ENCODE results near the gene NMRK1. TPM values are rescaled to one million over a fixed set of nuclear protein-coding genes. Genes with fewer than 3 reads are reported as not detected.
A peak's percentile ranks its signal among the peaks of the same experiment; 100 is the strongest.

Gene NMRK1
- total RNA-seq, 1 donor from 2014 or later: 12.7 TPM

DNA sequence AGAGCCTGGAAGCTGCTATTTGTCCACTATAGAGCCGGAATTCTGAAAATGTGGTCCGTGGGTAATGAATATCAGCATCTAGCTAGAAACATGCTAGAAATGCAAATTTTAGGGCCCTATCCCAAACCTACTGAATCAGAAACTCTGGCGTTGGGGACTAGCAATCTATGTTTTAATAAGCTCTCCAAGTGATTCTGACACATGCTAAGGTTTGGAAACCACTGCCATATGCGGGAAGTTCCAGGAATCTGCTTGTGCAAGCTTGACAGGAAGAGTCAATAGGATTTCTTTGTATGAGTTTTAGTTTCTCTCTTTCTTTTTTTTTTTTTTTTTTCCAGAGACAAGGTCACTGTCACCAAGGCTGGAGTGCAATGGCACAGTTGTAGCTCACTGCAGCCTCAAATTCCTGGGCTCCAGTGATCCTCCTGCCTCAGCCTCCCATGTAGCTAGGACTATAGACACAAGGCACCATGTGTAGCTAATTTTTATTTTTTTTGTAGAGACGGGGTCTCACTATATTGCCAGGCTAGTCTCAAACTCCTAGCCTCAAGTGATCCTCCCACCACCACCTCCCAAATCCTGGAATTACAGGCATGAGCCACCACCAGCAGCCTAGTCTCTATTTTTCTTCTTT, 33.5 kb downstream of the NMRK1 start:
- DNase-seq: no peak

DNA sequence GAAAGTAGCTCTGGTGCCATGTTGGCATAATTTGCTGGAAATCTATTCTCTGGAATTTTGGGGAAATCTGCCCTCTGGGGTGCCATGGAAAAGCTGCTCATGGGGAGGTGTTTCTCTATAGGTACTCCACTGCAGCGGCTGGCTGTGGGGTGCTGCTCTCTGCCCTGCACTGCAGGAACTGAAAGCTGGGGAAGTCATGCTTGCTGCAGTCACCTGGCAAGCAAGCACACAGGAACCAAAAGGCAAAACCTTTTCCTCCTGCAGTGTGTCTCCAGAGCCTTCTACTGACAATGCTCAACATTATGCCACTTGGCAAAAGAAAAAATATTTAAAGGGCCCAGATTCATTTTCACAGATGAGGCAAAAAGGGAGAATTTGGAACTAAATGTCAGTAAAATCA, 34.1 kb downstream of the NMRK1 start:
- DNase-seq: no peak

DNA sequence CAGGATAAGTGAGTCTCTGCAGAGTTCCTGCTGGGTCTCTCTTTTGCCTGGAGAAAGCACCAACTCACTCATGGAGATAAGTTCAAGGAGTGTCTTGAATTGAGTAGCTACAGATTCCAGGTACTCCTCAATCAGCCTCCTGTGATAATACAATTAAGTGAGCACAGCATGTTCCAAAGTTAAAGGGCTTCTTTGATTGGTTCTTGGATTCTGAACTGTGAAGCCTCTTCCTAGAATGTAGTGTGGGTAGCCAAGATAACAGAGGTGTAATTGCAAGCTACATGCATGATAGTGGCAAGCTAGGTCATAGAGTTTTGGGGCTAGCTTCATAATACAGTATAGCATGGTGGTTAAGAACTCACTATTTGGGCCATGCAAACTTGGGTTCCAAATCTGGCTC, 36.7 kb downstream of the NMRK1 start:
- DNase-seq: no peak

DNA sequence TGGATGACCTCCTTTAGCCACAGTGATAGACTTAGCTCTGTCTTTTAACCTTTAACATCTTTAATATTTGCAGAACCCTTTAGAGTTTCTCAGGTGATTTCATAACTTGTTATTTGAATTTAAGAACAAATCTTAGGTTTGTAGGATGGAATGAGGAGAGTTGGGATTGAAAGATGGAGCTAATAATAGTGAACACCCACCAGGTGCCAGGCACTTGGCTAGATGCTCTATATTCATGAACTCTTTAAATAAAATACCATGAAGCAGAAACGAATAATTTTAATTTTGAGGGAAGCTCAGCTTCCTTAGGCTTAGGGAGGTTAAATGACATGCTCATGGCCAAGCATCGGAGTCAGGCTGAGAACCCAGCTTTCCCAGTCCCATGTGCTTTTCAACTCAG, 40.4 kb downstream of the NMRK1 start:
- DNase-seq: no peak

DNA sequence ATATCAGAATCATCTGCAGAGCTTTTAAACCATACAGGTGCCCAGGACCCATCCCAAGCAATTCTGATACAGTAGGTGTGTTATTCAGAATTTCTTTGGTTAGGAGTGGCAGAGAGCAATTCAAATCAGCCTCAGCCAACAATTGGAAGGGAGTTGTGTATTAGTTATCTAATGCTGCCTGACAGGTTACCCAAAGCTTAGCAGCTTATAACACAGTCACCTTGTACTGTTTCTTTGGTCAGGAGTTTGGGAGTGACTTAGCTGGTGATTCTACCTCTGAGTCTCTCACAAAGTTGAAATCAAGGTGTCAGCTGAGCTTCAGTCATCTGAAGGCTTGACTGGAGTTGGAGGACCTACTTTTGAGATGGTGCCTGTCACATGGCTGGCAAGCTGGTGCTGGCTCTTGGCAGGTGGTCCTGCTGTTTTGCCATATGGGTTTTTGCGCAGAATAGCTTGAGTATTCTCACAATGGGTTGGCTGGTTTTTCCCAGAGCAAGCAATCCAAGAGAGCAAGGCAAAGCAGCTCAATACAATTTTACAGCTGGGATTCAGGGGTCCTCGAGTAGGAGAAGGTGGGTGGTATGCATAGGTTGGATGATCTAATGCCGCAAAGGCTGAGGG, 41.1 kb downstream of the NMRK1 start:
- DNase-seq: no peak

DNA sequence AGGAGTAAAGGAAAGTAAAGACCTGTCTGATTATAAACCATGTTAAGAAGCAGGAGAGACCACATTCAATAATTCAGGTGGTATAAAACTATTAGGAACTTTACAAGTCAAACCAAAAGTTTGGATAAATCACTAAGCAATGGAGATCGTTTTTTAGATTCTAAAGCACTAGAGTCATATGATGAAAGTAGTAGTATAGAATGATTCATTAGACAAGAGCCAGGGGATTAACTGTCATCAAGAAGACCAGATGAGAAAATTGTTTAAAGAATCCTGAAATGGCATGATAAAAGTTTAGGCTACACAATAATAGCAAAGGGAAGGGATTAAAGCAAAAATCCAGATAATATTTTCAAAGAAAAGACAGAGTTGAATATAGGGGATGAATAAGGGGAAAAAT, 46.9 kb downstream of the NMRK1 start:
- DNase-seq: no peak

DNA sequence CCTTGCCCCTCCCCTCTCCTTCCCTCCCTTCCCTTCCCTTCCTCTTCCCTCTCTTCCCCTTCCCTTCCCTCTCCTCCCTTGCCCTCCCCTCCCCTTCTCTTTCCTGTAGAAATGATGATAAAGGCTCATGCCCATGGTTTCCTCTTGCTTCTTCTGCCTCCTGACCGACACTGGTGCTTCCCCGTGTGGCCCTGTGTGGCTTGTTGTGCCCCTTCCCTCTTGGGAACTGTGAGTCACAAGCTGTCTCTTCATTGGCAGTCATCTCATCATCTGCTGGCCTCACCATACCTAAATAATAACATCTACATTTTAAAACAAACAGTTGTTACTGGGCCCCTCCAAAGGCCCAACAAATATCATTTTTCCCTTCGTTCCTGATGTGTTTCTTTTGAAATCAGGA, 48.2 kb downstream of the NMRK1 start:
- no peak for DNase-seq

DNA sequence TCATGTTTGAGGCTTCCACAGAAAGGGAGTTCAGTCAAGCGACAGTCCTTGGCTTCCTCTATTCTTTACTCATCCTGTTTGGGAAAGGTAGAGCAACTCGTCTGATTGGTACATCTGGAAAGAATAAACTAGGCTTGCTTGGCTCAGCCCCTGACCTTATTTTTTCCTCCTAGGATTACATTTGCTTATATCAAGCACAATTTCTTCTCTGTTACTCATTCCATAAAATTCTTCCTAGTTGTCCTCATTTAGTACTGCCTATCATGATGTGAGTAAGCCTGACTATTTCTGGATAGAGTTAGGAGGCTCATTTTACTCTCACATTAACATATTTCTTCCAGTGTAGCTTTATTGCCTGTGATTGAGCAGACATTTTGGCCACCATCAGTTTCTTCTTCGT, 48.9 kb downstream of the NMRK1 start:
- DNase-seq: no peak

DNA sequence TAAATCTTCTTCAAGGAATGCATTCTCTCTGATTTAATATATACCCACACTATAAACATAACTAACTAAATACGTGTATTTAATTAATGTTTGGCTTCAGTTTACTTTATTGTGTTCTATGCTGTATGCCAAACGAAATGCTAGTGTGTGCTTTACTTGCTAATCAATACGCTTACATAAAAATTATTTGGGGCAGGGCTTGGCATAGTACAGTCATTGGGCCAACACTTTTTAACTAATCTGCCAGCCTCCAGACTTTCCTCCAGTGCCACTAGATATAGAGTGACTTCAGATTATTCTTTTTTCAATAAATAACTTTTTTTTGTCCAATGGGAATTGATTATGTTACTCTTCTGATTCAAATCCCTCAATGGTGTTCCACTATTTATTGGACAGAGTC, 51.2 kb downstream of the NMRK1 start:
- no peak for DNase-seq

DNA sequence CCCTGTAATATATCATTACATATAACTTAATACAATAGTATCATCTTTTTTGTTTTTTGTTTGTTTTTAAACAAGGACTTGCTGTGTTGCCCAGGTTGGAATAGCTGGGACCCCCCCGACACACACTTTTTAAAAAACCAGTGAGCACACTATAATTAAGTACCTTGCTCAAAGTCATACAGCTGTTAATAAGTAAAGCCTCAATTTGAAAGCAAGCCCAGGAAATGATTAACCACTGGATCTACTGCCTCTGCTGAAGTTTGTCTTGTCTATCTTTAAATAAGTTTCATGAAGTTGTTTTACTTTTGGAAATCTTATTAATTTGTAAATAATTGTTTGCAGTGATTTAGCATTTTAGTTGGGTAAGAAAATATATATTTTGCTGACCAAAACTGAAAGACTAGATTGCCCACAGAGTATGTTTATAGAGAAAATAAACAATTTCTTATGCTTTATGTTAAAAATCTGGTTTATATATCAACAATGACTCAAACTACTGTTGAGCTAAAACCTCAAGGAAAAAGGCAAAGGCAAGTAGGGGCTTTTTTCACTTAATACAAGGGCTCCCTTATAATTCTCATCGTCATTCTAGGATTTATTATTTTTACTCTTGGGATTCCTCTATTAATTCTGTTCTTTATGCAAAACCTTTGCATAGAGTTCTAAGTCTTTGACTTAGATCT, 54.0 kb downstream of the NMRK1 start:
- DNase-seq: no peak

DNA sequence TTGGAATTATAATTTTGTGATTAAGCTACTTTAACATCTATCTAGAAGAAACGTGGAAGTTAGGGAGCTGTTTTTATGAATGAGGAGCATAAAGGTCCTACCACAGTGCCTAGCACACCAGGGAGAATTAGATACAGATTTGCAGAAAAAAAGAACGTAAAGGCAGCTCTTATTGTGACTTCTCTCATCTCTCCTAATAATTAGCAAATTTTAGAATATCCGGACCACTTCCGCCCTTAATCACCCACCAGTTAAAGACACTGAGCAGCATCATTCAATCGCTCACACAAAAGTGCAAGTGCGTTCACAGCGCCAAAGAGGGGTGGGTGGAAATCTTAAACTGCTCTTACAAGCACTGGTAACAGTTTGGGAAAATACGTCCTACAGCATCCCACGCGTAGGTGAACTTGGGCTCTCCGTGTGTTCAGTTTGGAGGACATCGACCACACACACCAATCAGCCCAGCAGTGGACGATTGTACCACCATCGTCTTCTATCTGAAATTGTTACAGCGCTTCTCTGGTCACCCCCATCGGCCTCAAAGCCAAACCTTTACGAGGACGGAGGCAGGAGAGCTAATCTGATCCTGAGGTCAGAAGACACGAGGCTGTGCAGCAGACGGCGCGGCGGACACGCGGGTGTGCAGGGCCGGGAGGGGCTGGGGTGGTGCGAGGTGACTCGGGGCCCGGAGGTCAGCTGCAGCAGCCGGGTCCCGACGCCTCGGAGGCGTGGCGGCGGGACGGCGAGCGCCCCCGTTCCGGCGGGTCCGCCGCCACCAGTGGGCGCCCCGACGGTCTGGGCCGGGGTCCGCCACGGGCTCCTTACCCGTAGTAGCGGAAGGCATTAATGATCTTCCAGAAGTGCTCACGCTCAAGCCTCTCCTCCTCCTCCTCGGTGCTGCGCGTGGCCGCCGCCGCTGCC, 60.5 kb downstream of the NMRK1 start:
- DNase-seq: peak; percentile 46

DNA sequence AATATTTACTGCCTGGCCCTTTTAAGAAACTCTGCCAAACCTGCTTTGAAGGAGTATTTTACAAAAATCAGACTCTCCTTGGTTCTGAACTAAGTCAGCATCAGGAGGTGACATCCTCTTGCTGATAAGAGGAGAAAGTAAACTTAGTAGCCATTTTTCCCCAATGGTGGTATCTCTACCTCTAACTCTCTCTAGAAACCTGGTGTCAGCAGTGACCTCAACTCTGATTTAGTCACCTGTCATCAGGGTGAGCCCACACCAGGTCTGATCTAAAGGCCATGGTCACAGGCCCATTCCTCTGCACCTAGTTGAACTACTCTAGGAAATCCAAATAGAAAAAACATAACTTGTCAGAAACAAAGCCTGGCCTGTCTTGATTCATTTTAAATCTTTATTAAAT, 64.1 kb downstream of the NMRK1 start:
- no peak for DNase-seq

DNA sequence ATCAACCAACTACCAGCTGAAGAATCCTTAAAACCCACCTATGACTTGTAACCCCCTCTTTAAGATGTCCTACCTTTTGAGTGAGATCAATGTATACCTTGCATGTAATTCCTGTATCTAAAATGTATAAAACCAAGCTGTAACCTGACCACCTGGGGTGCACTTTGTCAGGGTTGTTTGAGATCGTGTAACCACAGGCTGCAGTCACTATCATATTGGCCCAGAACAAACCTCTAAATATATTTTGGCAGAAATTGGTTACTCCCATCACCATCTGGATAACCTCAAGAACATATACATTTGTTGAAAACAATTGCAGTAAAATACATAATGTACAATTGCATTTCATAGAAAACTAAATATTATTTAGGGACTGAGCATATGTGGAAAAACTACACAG, 68.3 kb downstream of the NMRK1 start:
- no peak for DNase-seq

DNA sequence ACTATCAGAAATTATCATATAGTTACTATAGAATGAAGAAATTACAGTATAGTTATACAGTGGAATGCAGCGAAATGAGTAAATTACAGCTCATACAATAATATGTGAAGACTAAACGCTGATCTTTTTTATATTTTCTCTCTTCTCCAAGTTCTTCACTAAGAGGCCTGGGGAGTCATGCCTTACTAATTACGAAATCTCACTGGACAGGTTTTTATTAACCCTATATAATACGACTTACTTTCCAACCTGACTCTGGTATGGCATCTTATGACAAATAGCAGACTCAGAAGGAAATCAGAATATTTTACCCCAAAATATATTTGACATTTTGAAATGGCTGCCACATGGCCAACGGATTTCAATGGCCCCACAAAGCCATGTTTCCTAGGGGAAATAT, 68.9 kb downstream of the NMRK1 start:
- DNase-seq: no peak

DNA sequence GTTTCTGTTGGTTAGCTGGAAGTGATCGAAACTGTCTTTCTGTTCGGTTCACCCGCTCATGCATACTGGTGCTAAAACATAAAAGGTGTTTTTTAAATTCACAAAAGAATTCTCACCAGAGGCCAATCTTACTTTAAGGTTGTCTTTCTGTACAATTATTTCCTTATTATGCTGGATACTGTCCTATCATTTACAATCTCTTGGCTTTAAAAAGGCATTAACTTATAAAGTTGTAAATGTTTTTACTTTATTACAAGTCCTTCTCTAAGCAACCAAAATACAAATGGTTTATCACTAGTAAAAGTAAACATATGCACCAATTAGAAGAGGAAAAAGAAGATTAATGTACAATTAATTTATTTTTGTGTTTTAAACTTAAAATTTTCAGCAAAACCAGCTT, 70.6 kb downstream of the NMRK1 start:
- no peak for DNase-seq

DNA sequence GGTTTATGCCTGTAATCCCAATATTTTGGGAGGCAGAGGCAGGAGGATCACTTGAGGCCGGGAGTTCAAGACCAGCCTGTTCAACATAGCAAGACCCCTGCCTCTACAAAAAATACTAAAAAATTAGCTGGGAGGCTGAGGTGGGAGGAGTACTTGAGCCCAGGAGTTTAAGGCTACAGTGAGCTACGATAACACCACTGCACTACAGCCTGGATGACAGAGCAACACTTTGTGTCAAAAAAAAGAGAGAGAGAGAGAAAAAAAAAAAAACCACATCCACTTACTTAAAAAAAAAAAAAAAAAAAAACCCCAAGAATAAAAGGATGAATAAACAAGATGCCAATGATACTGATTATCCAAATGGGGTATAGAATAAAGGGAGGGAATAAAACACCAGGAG, 74.2 kb downstream of the NMRK1 start:
- no peak for DNase-seq

Small RNAs within 50 kb of the gene (small RNA-seq; reads per million reads assigned to genes)
- not detected for gene RF02271 (ENCODE audit: low replicate concordance)

Other genes starting within 250 kb of the NMRK1 start
- 2.3 TPM for gene TRPM6, start 200.2 kb downstream of the NMRK1 start, total RNA-seq
- gene C9orf40, start 135.2 kb downstream of the NMRK1 start, total RNA-seq: 3.5 TPM
- gene CARNMT1, start 59.9 kb downstream of the NMRK1 start, total RNA-seq: 18.1 TPM
- gene OSTF1, start 359 bp upstream of the NMRK1 start, total RNA-seq: 40.8 TPM